Smooth muscle cell (in vitro differentiated cells): Measurements from ENCODE around the gene TFAP2C. TPM values are rescaled to one million over a fixed set of nuclear protein-coding genes. Genes with fewer than 3 reads are reported as not detected.
A peak's percentile ranks its signal among the peaks of the same experiment; 100 is the strongest.

Source experiments
- DNase-seq: peaks from one replicate; lab custom pipeline; 2025; ENCODE audit not compliant: unreplicated experiment; lab: John Stamatoyannopoulos, UW
- H2AFZ ChIP-seq: fragments of 200-600 bp; sonication (generic); 2 replicates; pipeline ENCODE4 v1.6.0; 2016; ENCODE audit warnings: antibody characterized with exemption, low read depth, mild to moderate bottlenecking
- H3F3A ChIP-seq: fragments of 200-600 bp; sonication (generic); 2 replicates; pipeline ENCODE4 v1.6.0; 2017; ENCODE audit warnings: antibody characterized with exemption, low read depth
- H3K27ac ChIP-seq: fragments of 200-600 bp; sonication (generic); 2 replicates; pipeline ENCODE4 v1.5.1; 2016; ENCODE audit warnings: low read depth, mild to moderate bottlenecking
- H3K27me3 ChIP-seq: fragments of 200-600 bp; sonication (generic); 2 replicates; pipeline ENCODE4 v1.6.1; 2016; ENCODE audit warnings: low read depth, mild to moderate bottlenecking
- H3K36me3 ChIP-seq: fragments of 200-600 bp; sonication (generic); 2 replicates; pipeline ENCODE4 v1.5.1; 2016; ENCODE audit warnings: low read depth
- H3K4me1 ChIP-seq: fragments of 200-600 bp; sonication (generic); 2 replicates; pipeline ENCODE4 v1.5.1; 2016; ENCODE audit warnings: low read depth
- H3K4me2 ChIP-seq: fragments of 200-600 bp; sonication (generic); 2 replicates; pipeline ENCODE4 v1.6.0; 2016; ENCODE audit warnings: mild to moderate bottlenecking
- H3K4me3 ChIP-seq: fragments of 200-600 bp; sonication (generic); 2 replicates; pipeline ENCODE4 v1.5.1; 2016; ENCODE audit warnings: mild to moderate bottlenecking
- H3K79me2 ChIP-seq: fragments of 200-600 bp; sonication (generic); 2 replicates; pipeline ENCODE4 v1.6.0; 2016; ENCODE audit warnings: low read depth, mild to moderate bottlenecking
- H3K9ac ChIP-seq: fragments of 200-600 bp; sonication (generic); 2 replicates; pipeline ENCODE4 v1.6.0; 2016; ENCODE audit warnings: low read depth
- H3K9me3 ChIP-seq: fragments of 200-600 bp; sonication (generic); replicated peaks from 2 replicates; pipeline ENCODE4 v1.5.1; 2016; ENCODE audit warnings: low read depth
- H4K20me1 ChIP-seq: fragments of 200-600 bp; sonication (generic); 2 replicates; pipeline ENCODE4 v1.6.0; 2016; ENCODE audit warnings: low read depth
- WGBS: methylation state at CpG from one replicate; pipeline ENCODE4 v1.1.7; 2016; ENCODE audit warnings: low lambda C conversion rate; 5-methylcytosine and 5-hydroxymethylcytosine counted together
- polyA plus RNA-seq: library from polyadenylated mRNA; unstranded; fragments of >200 nt; fragmentation: Nextera tagmentation; extraction: Ambion mirVana; gene quantifications from 2 replicates; pipeline ENCODE4 v1.2.1, GENCODE V29; 2016
- total RNA-seq: library from RNA; depleted of rRNA; stranded (reverse); fragments of >200 nt; gene quantifications from 2 replicates; pipeline ENCODE4 v1.2.3, GENCODE V29; 2014
- TF ChIP-seq, protein P1 (sequence below): fragments of 200-600 bp; sonication (generic); IDR thresholded peaks from 2 replicates; pipeline ENCODE4 v1.5.1; 2017; ENCODE audit warnings: borderline replicate concordance, mild to moderate bottlenecking, antibody characterized with exemption; ENCODE audit not compliant: insufficient read depth, poor library complexity, severe bottlenecking

The TFAP2C gene
- total and polyA plus RNA-seq, 2 experiments from 2014 or later: 2.5 to 5.8 TPM

DNA sequence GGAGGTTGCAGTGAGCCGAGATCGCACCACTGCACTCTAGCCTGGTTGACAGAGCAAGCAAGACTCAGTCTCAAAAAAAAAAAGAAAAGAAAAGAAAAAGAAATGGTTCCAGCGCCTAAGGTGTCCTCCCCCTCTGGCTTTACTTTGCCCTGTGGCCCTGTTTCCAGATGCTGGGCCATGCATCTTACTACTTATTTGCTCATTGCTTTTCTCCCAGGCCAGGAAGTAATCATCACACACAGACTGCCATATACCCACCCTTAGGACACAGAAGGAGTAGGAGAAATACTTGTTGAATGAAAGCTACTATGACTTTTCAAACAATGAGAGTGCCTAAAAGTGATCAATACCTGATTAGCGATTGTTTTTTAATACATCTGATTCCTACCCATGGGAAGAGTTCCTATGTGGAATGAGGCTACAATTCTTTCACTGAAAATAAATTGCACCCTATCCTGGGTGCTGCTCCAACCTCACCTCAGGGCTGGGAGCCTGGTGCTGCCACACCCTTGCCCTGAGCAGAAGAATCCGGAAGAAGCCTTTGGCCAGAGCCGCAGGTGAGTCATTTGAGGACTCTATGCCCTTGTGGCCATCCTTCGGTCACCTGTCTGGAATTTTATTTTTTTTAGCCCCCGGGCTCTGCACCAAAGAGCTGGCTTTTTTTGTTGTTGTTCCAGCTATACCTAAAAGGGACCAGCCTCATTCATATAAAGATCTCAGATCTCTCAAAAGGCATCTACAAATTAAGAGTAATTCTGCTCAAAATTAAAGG lies 22.7 kb upstream of the TFAP2C start:
- no peak overlapping the region for H3K9ac ChIP-seq
- H3K9me3 ChIP-seq: no peaks in the 10 kb centered on the region
- no peaks in the 10 kb centered on the region for H3K36me3 ChIP-seq
- H4K20me1 ChIP-seq: no peaks in the 10 kb centered on the region
- no peak overlapping the region for H2AFZ ChIP-seq
- H3K4me1 ChIP-seq: no peaks in the 10 kb centered on the region
- H3K4me3 ChIP-seq: no peak overlapping the region
- H3K4me2 ChIP-seq: no peak overlapping the region
- H3F3A ChIP-seq: no peaks in the 10 kb centered on the region
- TF ChIP-seq, protein P1, sequence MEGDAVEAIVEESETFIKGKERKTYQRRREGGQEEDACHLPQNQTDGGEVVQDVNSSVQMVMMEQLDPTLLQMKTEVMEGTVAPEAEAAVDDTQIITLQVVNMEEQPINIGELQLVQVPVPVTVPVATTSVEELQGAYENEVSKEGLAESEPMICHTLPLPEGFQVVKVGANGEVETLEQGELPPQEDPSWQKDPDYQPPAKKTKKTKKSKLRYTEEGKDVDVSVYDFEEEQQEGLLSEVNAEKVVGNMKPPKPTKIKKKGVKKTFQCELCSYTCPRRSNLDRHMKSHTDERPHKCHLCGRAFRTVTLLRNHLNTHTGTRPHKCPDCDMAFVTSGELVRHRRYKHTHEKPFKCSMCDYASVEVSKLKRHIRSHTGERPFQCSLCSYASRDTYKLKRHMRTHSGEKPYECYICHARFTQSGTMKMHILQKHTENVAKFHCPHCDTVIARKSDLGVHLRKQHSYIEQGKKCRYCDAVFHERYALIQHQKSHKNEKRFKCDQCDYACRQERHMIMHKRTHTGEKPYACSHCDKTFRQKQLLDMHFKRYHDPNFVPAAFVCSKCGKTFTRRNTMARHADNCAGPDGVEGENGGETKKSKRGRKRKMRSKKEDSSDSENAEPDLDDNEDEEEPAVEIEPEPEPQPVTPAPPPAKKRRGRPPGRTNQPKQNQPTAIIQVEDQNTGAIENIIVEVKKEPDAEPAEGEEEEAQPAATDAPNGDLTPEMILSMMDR: no peak
- no peaks in the 10 kb centered on the region for H3K27me3 ChIP-seq
- DNase-seq: no peak
- peak overlapping the region; percentile 29 for H3K27ac ChIP-seq
- WGBS: 87% methylated on average over 8 of the region's 8 CpGs
- H3K79me2 ChIP-seq: no peaks in the 10 kb centered on the region

DNA sequence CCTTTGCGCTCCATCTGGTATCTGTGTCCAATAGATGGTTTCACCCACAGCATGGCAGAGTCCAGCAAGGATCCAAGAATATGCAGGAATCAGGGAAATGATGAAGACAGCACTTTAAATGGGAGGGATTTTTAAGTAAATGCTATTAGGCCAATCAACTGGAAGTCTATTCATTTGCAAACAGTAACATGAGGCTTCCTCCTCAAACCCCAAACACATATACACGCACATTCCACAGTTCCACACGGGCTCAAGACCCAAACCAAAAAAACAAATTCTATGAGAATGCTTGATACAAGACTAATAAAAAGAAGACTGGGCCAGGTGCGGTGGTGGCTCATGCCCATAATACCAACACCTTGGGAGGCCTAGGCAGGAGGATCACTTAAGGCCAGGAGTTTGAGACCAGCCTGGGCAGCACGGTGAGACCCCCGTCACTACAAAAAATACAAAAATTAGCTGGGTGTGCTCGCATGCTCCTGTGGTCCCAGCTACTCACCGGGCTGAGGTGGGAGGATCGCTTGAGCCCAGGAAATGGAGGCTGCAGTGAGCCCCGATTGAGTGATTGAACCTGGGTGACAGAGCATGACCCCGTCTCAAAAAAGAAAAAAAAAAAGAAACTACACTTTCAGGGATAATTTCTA lies 21.9 kb upstream of the TFAP2C start:
- no peaks in the 10 kb centered on the region for H3K36me3 ChIP-seq
- no peak overlapping the region for H3K4me3 ChIP-seq
- H3K79me2 ChIP-seq: no peaks in the 10 kb centered on the region
- 92% methylated on average over 11 of the region's 11 CpGs for WGBS
- H3F3A ChIP-seq: no peaks in the 10 kb centered on the region
- no peak for DNase-seq
- H2AFZ ChIP-seq: no peak overlapping the region
- TF ChIP-seq, protein P1: no peak
- H3K27me3 ChIP-seq: no peaks in the 10 kb centered on the region
- no peaks in the 10 kb centered on the region for H3K4me1 ChIP-seq
- H3K27ac ChIP-seq: peak overlapping the region; percentile 29
- no peak overlapping the region for H3K9ac ChIP-seq
- H4K20me1 ChIP-seq: no peaks in the 10 kb centered on the region
- H3K4me2 ChIP-seq: no peak overlapping the region
- no peaks in the 10 kb centered on the region for H3K9me3 ChIP-seq

DNA sequence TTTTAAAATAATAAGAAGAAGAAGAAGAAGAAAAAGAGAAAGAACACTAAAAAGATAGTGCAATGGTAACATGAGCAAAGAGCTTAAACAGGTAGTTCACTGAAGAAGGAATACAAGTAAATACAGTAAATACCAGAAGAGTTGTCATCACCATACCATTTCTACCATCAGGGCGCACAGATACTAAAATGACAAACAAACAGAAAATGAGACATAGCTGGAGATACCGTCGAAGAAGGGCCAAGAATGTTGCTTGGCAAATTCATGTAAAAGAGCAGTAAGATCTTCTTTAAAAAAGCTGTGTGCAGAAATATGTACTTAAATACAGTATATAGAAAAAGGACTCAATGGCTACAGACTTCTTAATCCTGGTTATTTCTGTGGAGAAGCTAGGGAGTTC lies 20.7 kb upstream of the TFAP2C start:
- no peaks in the 10 kb centered on the region for H4K20me1 ChIP-seq
- no peaks in the 10 kb centered on the region for H3K4me1 ChIP-seq
- H2AFZ ChIP-seq: no peak overlapping the region
- no peak overlapping the region for H3K4me2 ChIP-seq
- no peaks in the 10 kb centered on the region for H3K36me3 ChIP-seq
- no peak for DNase-seq
- H3K27ac ChIP-seq: no peak overlapping the region
- no peak overlapping the region for H3K9ac ChIP-seq
- no peaks in the 10 kb centered on the region for H3F3A ChIP-seq
- TF ChIP-seq, protein P1: no peak
- H3K79me2 ChIP-seq: no peaks in the 10 kb centered on the region
- WGBS: 94% methylated on average over 3 of the region's 3 CpGs
- H3K4me3 ChIP-seq: no peak overlapping the region
- H3K27me3 ChIP-seq: no peaks in the 10 kb centered on the region
- H3K9me3 ChIP-seq: no peaks in the 10 kb centered on the region

DNA sequence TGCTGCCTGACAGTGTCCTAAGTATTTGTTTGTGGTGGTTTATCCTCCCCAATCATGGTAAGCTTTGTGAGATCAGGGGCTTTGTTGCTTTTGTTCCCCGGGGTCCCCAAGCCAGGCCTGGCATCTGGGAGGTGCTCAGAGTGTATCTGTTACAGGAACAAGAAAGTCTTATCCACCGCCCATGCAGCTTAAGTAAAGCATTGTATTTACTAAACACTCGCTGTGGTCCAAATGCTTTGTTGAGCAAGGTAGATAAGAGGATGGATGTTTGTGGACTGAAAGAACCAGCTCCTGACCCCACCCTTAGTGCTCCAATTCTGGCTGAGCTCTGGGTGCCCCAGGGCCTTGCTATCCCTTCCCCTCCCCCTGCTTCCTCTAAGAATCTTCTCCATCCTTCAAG lies 19.8 kb upstream of the TFAP2C start:
- DNase-seq: no peak
- Histone ChIP-seq H3K9ac (no peak overlapping the region), H3K4me1 (no peaks in the 10 kb centered on the region), H4K20me1 (no peaks in the 10 kb centered on the region), H3K36me3 (no peaks in the 10 kb centered on the region), H3F3A (no peaks in the 10 kb centered on the region), H2AFZ (no peak overlapping the region), H3K79me2 (no peaks in the 10 kb centered on the region), H3K9me3 (no peaks in the 10 kb centered on the region), H3K4me3 (no peak overlapping the region), H3K27me3 (no peaks in the 10 kb centered on the region), H3K27ac (no peak overlapping the region), H3K4me2 (no peak overlapping the region)
- 67% methylated on average over 3 of the region's 3 CpGs for WGBS
- TF ChIP-seq, protein P1: no peak
